Measurements from ENCODE around the gene LGSN. TPM values are rescaled to one million over a fixed set of nuclear protein-coding genes. Genes with fewer than 3 reads are reported as not detected.
"Not testable (repeated sequence)": the region's sequence is repeated elsewhere in the genome, so short reads cannot be mapped to it uniquely, and the experiment has no call there.

The LGSN gene
- polyA plus RNA-seq, 1 donor from 2014 or later = not detected

GRCh38 chr6:63280639-63281180, 39.1 kb downstream of the LGSN start:
- H3K4me3 Mint-ChIP-seq = no peak overlapping the region
- H3K9me3 Mint-ChIP-seq = peaks cover 3 to 5% (median 4%) of the 10 kb centered on the region in 3 donors
- H3K4me1 Mint-ChIP-seq = no peaks in the 10 kb centered on the region
- H3K27me3 Mint-ChIP-seq = peaks cover 1% of the 10 kb centered on the region
- peaks cover 1% of the 10 kb centered on the region for H3K36me3 Mint-ChIP-seq
- H3K27ac Mint-ChIP-seq = no peak overlapping the region

- no peaks in the 10 kb centered on the region for H3K4me1 Mint-ChIP-seq
- no peak overlapping the region for H3K4me3 Mint-ChIP-seq
- peaks cover 1% of the 10 kb centered on the region for H3K36me3 Mint-ChIP-seq
- no peak overlapping the region for H3K27ac Mint-ChIP-seq
- H3K27me3 Mint-ChIP-seq = no peaks in the 10 kb centered on the region
- peaks cover 3 to 5% (median 4%) of the 10 kb centered on the region in 3 donors for H3K9me3 Mint-ChIP-seq
These were observed 40.9 kb downstream of the LGSN start for GRCh38 chr6:63278916-63279315.

GRCh38 chr6:63275953-63276352, 43.8 kb downstream of the LGSN start:
- no peak overlapping the region for H3K27ac Mint-ChIP-seq
- H3K27me3 Mint-ChIP-seq = no peaks in the 10 kb centered on the region
- peaks cover 1% of the 10 kb centered on the region for H3K36me3 Mint-ChIP-seq
- peaks cover 3 to 5% (median 4%) of the 10 kb centered on the region in 3 donors for H3K9me3 Mint-ChIP-seq
- no peak overlapping the region for H3K4me3 Mint-ChIP-seq
- H3K4me1 Mint-ChIP-seq = no peaks in the 10 kb centered on the region

GRCh38 chr6:63274795-63275430, 44.9 kb downstream of the LGSN start:
- not testable (repeated sequence) for H3K27me3 Mint-ChIP-seq, H3K36me3 Mint-ChIP-seq, H3K4me1 Mint-ChIP-seq, H3K27ac Mint-ChIP-seq, H3K9me3 Mint-ChIP-seq, H3K4me3 Mint-ChIP-seq

- Mint-ChIP-seq H3K9me3 (peaks cover 0 to 3% (median 2%) of the 10 kb centered on the region in 3 donors), H3K36me3 (no peaks in the 10 kb centered on the region), H3K27ac (no peak overlapping the region), H3K27me3 (no peaks in the 10 kb centered on the region), H3K4me1 (no peaks in the 10 kb centered on the region), H3K4me3 (no peak overlapping the region)
These were observed 47.4 kb downstream of the LGSN start for GRCh38 chr6:63272397-63272796.

DNA sequence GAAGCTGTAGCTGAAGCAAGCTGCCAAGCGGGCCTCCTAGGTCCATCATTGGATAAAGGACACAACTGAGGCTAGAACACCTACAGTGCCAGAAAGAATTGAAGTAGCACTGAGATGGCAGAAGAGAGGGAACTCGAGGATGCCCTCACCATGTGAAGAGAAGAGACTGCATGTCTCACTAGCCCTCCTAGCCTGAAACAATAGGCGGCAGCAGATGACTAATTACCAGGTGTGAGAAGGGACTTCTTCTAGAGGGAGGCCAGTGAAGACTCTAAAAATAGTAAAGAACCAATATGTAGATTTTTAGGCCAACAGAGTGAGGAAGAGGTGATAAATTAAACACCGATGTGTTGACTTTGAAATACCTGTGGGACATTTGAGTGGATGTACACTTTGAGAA, 50.3 kb downstream of the LGSN start:
- Mint-ChIP-seq H3K4me3 (no peak overlapping the region), H3K4me1 (no peaks in the 10 kb centered on the region), H3K27ac (no peak overlapping the region), H3K36me3 (no peaks in the 10 kb centered on the region), H3K9me3 (no peaks in the 10 kb centered on the region), H3K27me3 (no peaks in the 10 kb centered on the region)

- Mint-ChIP-seq H3K4me3 (no peak overlapping the region), H3K36me3 (no peaks in the 10 kb centered on the region), H3K9me3 (no peaks in the 10 kb centered on the region), H3K27ac (no peak overlapping the region), H3K4me1 (no peaks in the 10 kb centered on the region), H3K27me3 (no peaks in the 10 kb centered on the region)
These were observed 51.2 kb downstream of the LGSN start for GRCh38 chr6:63268574-63268973.

DNA sequence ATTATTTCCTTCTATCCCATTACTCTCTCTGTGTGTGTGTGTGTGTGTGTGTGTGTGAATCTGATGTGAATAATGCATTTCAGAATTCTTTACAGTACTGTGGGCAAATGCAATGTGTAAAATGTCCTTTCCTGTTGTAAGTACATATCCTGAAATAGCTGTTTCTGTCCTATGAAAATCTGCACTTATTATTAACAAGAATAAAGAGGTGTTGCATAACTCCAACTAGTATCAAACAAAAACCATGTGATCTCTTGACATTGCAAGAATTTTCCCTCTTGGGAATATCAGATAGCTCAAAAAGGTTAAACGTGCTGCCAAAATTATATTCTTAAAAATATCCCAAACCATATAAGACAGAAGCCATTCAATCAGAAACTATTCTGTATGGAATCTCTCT, 52.0 kb downstream of the LGSN start:
- Mint-ChIP-seq H3K9me3 (no peaks in the 10 kb centered on the region), H3K27me3 (no peaks in the 10 kb centered on the region), H3K4me1 (no peaks in the 10 kb centered on the region), H3K27ac (no peak overlapping the region), H3K4me3 (no peak overlapping the region), H3K36me3 (no peaks in the 10 kb centered on the region)

GRCh38 chr6:63267046-63267445, 52.7 kb downstream of the LGSN start:
- Mint-ChIP-seq H3K9me3 (no peaks in the 10 kb centered on the region), H3K36me3 (no peaks in the 10 kb centered on the region), H3K4me1 (no peaks in the 10 kb centered on the region), H3K27ac (no peak overlapping the region), H3K27me3 (no peaks in the 10 kb centered on the region), H3K4me3 (no peak overlapping the region)

- Mint-ChIP-seq H3K4me1 (no peaks in the 10 kb centered on the region), H3K36me3 (no peaks in the 10 kb centered on the region), H3K27ac (no peak overlapping the region)
These were observed 56.3 kb downstream of the LGSN start for GRCh38 chr6:63263444-63263843.

DNA sequence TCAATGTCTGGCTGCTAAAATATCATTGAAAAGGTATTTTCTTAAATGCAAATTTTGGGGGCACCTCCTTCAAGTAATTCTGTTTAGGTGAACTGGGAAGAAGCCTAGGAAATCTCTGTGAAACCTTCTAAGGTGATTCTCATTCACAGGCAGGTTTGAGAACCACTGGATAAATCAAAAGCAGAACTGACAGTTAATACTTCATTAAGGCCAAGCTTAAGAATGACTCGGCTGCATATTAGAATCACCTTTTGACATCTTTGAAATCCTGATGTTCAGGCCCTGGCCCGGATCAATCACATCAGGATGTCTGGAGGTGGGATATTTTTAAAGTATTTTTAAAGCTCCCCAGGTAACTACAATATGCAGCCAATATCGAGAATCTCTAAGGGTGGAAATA, 58.0 kb downstream of the LGSN start:
- H3K4me1 Mint-ChIP-seq = no peaks in the 10 kb centered on the region
- H3K4me3 Mint-ChIP-seq = no peak overlapping the region
- no peaks in the 10 kb centered on the region for H3K36me3 Mint-ChIP-seq
- H3K27me3 Mint-ChIP-seq = no peaks in the 10 kb centered on the region
- H3K9me3 Mint-ChIP-seq = no peaks in the 10 kb centered on the region
- H3K27ac Mint-ChIP-seq = no peak overlapping the region

More at GRCh38 chr6:63263444-63263843, 56.3 kb downstream of the LGSN start:
- H3K27me3 Mint-ChIP-seq = no peaks in the 10 kb centered on the region
- H3K4me3 Mint-ChIP-seq = no peak overlapping the region
- H3K9me3 Mint-ChIP-seq = no peaks in the 10 kb centered on the region

- no peak overlapping the region for H3K27ac Mint-ChIP-seq
- peaks cover 3% of the 10 kb centered on the region for H3K27me3 Mint-ChIP-seq
- no peaks in the 10 kb centered on the region for H3K4me1 Mint-ChIP-seq
- H3K4me3 Mint-ChIP-seq = no peak overlapping the region
- H3K36me3 Mint-ChIP-seq = no peaks in the 10 kb centered on the region
- peaks cover 0 to 2% (median 0%) of the 10 kb centered on the region in 3 donors for H3K9me3 Mint-ChIP-seq
These were observed 60.6 kb downstream of the LGSN start for GRCh38 chr6:63259153-63259552.

GRCh38 chr6:63249875-63250482, 69.8 kb downstream of the LGSN start:
- peaks cover 1% of the 10 kb centered on the region for H3K36me3 Mint-ChIP-seq
- peaks cover 0 to 2% (median 0%) of the 10 kb centered on the region in 3 donors for H3K9me3 Mint-ChIP-seq
- no peak overlapping the region for H3K27ac Mint-ChIP-seq
- H3K4me1 Mint-ChIP-seq = no peaks in the 10 kb centered on the region
- no peak overlapping the region for H3K4me3 Mint-ChIP-seq
- H3K27me3 Mint-ChIP-seq = peaks cover 3% of the 10 kb centered on the region

DNA sequence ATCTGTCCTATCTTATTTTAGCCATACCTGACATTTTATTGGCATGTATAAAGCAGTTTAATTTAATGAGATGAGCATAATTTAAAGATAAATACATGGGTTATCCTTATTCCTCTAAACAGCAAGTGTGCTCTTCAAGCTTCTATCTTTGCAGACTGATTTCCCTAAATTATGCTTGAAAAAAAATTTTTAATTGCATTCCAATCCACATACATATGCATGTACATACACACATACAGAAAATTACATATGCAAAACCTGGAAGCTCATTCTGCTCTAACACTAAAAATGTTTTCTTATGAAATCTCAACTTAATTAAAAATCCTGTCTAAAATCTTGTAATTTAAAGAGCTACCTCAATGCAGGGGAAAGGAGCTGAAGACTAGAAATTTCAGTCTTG, 73.2 kb downstream of the LGSN start:
- no peaks in the 10 kb centered on the region for H3K9me3 Mint-ChIP-seq
- H3K4me3 Mint-ChIP-seq = no peak overlapping the region
- H3K27me3 Mint-ChIP-seq = no peaks in the 10 kb centered on the region
- no peaks in the 10 kb centered on the region for H3K4me1 Mint-ChIP-seq
- H3K27ac Mint-ChIP-seq = no peak overlapping the region
- H3K36me3 Mint-ChIP-seq = peaks cover 1% of the 10 kb centered on the region

GRCh38 chr6:63245909-63246308, 73.9 kb downstream of the LGSN start:
- Mint-ChIP-seq H3K4me1 (no peaks in the 10 kb centered on the region), H3K27me3 (no peaks in the 10 kb centered on the region), H3K36me3 (peaks cover 1% of the 10 kb centered on the region), H3K27ac (no peak overlapping the region), H3K9me3 (no peaks in the 10 kb centered on the region), H3K4me3 (no peak overlapping the region)

GRCh38 chr6:63245420-63245819, 74.4 kb downstream of the LGSN start:
- no peak overlapping the region for H3K4me3 Mint-ChIP-seq
- no peaks in the 10 kb centered on the region for H3K9me3 Mint-ChIP-seq
- peaks cover 1% of the 10 kb centered on the region for H3K36me3 Mint-ChIP-seq
- H3K27me3 Mint-ChIP-seq = no peaks in the 10 kb centered on the region
- no peak overlapping the region for H3K27ac Mint-ChIP-seq
- no peaks in the 10 kb centered on the region for H3K4me1 Mint-ChIP-seq
